Stimulated activated CD8-positive, alpha-beta memory T cell treated with anti-CD3 and anti-CD28 coated beads, Interleukin-4, amount 100 ng/mL, for 24 hours (primary cell): Measurements from ENCODE around the gene IGF1R.

ENCODE experiments used
- DNase-seq: peaks from one replicate; pipeline ENCODE4 v3.0.0-alpha.2; 2020; ENCODE audit warnings: low read depth

IGF1R gene

GRCh38 chr15:98746375-98747155 lies 98.2 kb downstream of the IGF1R start:
- DNase-seq: no peak

DNA sequence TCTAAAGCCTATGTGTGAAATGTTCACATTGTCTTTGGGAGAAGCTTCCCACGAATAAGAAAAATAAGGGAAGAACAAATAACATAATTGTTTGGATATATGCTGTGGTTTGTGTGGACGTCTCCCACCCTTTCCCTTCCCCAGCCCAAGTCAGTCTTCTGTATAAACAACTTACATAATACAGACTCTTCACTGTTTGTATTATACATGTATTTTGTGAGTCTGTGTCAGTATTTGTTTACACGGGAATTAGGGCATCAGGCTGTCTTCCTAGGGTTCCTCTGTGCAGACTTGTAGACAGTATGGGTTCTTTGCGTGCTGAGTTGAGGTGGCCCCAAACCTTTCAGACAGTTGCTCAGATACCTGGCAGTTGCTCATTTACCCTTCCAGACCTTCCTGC lies 103.4 kb downstream of the IGF1R start:
- DNase-seq: no peak

DNA sequence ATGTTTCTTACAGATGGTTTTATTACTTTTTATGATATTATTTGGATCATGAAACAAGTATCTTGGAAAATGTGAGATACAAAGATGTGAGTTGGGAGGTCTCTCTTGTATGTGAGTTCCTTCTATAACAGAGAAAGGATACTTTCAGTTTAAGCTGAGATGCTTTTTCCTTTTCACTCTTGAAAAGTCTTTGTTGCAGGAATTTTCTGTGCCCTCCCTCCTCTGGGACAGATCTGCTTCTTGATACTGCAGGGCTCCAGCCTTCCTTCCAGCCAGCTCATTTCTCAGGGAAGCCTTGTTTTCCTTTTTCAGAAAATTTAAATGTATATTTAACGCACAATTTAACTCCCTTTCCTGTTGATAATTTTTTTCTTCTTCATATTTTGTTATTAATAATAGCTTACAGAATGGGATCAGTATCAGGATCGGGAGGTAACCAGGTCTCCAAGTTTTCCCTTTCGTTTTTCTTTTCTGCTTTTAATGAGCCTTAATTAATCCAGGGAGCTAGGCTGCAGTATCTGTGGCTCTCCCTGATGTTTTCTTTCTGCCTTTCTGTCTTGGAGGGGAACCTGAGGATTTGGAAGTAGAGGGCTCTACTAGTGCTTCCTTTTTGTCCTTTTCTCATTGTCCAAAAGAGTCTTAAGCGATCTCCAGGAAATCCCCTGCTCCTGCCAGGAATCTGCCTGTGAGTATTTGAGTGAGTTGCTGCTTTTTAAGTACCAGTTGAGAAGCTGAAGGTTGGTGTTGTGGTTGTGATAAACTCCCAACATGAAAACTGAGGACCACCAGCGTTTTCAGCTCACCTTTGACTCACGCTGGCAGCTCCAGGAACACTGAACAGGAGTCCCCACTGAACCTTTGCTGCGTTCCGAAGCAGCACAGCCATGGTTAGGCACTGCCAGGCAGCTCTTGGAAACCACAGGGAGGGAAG lies 105.7 kb downstream of the IGF1R start:
- no peak for DNase-seq

GRCh38 chr15:98754657-98755022 lies 106.3 kb downstream of the IGF1R start:
- no peak for DNase-seq

DNA sequence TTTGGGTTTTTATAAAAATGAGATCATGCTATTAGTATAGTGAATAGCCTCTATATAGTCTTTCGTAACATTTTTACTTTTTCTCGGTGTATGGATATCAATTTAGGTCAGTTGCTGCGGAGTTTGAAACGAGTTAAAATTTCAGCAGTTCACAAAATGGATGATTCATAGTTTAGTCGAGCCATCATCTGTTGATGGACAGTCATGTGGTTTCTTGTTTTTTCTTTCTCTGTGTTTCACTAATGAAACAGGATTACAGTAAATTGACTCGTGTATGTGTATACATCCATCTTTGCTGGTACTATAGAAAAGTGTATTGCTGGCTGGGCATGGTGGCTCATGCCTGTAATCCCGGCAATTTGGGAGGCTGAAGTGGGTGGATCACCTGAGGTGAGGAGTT lies 106.8 kb downstream of the IGF1R start:
- DNase-seq: no peak

GRCh38 chr15:98755781-98756180 lies 107.4 kb downstream of the IGF1R start:
- no peak for DNase-seq

GRCh38 chr15:98758224-98758623 lies 109.9 kb downstream of the IGF1R start:
- DNase-seq: no peak

- no peak for DNase-seq
Measured at GRCh38 chr15:98759277-98759676, 110.9 kb downstream of the IGF1R start.

DNA sequence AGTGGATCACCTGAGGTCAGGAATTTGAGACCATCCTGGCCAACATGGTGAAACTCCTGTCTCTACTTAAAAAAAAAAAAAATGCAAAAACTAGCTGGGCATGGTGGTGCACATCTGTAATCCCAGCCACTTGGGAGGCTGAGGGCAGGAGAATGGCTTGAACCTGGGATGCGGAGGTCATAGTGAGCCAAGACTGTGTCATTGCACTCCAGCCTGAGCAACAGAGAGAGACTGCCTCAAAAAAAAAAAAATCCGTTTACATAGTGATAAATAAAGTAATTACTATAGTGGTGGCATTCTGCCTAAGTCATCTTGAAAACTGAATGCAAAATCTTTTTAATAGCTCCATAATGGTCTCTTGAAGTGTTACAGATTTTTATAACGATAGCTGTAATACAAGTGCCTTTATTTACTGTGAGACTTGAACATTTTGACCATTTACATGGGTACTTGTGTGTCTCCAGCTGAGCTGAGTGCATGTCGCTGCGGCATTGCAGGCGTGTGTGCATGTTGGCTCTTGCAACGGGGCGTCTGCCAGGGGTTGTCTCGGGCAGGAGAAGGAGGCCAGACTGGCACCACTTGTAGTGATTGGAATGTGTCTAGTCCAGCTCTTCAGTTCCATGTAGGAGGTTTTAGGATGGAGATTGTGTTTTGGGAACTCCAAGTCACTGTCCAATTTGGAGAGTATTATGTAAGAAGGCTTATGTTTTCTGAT lies 111.9 kb downstream of the IGF1R start:
- no peak for DNase-seq

GRCh38 chr15:98760975-98761374 lies 112.6 kb downstream of the IGF1R start:
- no peak for DNase-seq

DNA sequence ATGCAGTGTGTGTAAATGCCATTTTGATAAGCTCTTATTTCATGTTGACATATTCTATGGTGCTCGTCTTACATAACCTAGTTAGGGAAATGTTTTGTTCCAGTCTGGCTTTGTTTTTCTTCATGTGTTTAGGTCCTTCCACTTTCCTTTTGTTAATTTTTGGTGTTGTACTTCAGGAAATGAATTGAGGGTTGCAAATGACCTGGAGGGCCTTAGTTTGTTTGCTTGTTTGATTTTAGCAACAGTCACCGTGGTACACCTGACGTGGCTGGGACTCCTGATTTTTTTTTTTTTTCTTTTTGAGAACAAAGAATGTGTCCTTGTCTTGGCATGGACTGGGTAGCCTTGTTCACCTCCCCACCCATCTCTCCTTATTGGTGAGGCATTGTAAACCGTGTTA lies 114.8 kb downstream of the IGF1R start:
- DNase-seq: no peak

DNA sequence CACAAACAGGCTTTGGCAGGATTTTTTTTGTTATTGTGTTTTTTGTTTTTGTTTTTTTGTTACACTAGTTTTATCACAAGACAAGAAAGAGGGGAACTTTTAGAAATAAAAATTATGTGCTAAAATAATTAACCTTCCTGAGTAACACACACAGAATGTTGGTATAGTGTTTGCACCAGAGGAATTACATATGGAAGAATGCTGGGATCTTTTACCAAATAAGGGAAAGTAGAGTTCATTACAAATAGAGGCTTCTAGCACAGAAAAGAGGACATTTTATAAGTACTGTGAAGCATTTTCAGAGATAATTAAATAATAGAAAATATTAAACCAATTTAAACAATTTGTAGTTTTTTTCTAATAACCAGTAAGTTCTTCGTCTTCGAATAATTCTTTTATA lies 116.0 kb downstream of the IGF1R start:
- no peak for DNase-seq

DNA sequence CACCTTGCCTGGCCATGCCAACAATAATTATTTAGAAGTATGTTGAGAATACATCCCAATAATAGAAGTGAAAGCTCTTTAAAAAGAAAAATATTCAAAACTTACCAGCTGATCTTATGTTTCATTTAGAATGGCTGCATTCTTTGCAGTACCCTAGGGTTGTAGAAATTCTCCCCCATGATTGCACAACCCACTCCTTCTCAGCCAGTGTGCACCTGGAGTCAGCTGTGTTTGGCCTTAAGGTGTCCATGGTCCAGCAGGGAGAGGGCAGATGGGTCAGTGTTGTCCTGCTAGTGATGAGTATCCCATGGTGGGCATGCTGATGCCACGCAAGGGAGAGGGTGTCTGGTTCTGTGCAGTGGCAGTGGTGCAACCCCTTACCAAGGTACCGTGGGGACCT lies 117.3 kb downstream of the IGF1R start:
- DNase-seq: no peak

DNA sequence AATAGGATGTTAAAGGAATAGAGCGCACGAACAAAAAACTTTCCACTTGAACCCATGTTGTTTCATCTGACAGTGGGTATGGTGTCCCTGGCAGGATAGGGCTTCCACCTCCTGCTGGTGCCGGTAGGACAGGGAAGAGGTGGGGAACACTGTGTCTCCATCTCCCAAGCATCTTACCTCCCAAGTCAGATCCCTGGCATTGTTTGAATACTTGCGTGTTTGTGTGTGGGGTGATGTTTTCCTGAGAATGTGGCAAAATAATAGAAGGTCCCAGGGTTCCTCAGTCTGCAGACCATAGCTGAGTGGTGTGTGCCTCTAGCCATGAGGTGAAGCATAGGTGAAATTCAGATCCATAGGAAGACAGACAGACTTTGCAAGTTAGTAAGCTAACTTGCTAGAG lies 119.4 kb downstream of the IGF1R start:
- DNase-seq: no peak

DNA sequence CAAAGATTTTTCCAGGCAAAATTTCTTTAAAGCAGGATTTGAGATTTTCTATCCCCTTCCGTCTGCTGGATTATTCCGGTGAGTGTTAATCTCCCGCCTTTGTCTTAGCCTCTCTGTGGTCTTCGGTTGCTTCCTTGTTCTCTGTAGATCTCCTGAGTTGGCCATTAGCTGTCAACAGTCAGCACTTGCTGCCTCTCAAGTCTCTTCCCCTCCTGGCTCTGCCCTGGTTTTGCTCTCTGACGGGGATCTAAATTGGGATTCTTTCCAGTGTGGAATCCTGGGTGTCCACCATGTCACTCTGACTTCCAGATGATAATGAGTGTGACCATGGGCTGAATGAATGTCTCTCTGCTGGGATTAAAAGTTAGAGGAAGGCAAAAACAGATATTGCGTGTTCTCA lies 121.5 kb downstream of the IGF1R start:
- DNase-seq: no peak

GRCh38 chr15:98770984-98771383 lies 122.6 kb downstream of the IGF1R start:
- DNase-seq: no peak

DNA sequence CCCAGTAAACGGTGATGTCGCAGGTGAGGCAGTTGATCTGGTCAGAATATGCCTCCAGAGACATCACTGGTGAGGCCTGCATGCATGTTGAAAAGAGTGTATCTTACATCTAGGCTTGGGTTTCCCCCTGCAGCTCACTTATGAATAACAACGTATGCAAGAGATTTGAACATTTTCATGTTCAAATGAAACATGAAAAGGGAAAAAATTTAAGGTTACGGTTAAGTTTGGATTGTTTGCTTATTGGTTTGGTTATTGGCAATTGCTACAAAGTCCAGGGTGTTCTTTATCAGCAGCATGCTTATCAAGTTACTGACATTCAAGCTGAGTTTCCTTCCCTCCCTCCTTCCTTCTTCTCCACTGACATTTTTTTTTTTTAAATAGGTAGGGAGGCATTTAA lies 123.2 kb downstream of the IGF1R start:
- no peak for DNase-seq

- DNase-seq: no peak
Measured at GRCh38 chr15:98772895-98773294, 124.6 kb downstream of the IGF1R start.

- no peak for DNase-seq
Measured at GRCh38 chr15:98773616-98774015, 125.3 kb downstream of the IGF1R start.

DNA sequence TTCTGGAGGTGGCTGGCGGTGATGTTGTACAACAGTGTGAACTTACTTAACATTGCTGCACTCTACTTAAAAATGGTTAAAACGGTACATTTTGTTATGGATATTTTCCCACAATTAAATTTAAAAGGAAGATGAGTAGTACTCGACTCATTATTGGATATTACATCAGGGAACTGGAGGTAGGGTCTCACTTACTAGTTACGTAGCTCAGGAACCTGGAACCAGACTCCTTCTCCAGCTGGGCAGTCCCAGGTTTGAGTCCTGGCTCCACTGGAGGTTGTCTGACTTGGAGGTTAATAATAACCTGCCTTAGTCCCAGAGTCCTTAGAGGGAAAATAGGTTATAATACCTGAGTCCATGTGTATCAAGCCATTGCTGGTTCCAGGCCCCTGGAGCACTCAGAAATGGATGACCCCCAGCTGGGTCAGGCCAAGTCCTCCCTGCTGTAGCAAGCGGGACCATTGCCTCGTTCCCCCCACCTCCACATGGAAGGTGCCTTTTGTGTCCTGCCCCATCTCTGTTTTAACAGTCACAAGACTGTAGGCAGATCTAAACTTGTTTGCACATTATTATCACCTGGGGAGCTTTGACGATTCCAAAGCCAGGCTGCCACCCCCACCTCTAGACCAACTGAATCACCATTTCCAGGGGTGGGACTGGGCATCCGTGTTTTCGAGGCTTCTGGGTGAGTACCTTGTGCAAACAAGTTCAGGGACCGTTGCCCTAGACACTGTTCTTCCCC lies 126.6 kb downstream of the IGF1R start:
- DNase-seq: no peak

- no peak for DNase-seq
Measured at GRCh38 chr15:98775498-98776230, 127.3 kb downstream of the IGF1R start.
